Measurements from ENCODE around the gene SWAP70. TPM values are rescaled to one million over a fixed set of nuclear protein-coding genes. Genes with fewer than 3 reads are reported as not detected.

Gene SWAP70
- polyA plus RNA-seq, 2 donors, result 7.4 TPM

- peaks cover 0 to 4% of the 10 kb centered on the region in 2 donors for H3K36me3 ChIP-seq (ENCODE audit: control insufficient read depth in 2 of 2, insufficient read depth in 2 of 2, low read length in 1 of 2)
- no peaks in the 10 kb centered on the region for H3K27me3 ChIP-seq (ENCODE audit: control insufficient read depth in 1 of 2, insufficient read depth in 2 of 2, low read length in 2 of 2)
- H3K4me3 ChIP-seq (ENCODE audit: low read depth in 1 of 2, low read length in 2 of 2), result no peak overlapping the region
- 71 to 77% methylated on average over 3 of the region's 3 CpGs for WGBS, 2 donors
- peaks cover 3 to 6% of the 10 kb centered on the region in 2 donors for H3K4me1 ChIP-seq (ENCODE audit: control insufficient read depth in 2 of 2, insufficient read depth in 2 of 2, low read length in 1 of 2)
- H3K27ac ChIP-seq (ENCODE audit: low read depth in 2 of 2, low read length in 1 of 2), result no peak overlapping the region
- no peaks in the 10 kb centered on the region for H3K9me3 ChIP-seq (ENCODE audit: control insufficient read depth in 2 of 2, insufficient read depth in 1 of 2, low read depth in 1 of 2, low read length in 1 of 2)
Measured at GRCh38 chr11:9752091-9752490, 88.2 kb downstream of the SWAP70 start.

DNA sequence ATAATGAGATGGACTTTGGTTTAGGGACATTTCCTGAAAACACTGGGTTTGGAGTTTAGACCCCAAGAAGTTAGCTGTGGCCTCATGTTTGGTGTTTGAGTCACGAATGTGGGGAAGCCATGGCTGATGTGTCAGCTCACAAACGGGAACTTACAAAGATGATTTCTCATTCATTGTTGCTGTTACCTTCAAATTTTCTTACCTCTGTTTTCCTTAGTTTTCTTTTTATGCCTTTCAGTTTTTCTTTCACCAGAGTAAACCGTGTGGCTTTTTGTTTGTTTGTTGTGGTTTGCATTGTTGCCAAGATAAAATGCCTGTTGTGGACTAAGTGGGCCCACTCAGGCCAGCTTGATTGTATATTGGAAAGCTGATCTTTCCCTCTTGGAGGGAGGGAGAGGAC, 89.1 kb downstream of the SWAP70 start:
- Histone ChIP-seq H3K4me1 (ENCODE audit: control insufficient read depth in 2 of 2, insufficient read depth in 2 of 2, low read length in 1 of 2) (peaks cover 3 to 9% of the 10 kb centered on the region in 2 donors), H3K36me3 (ENCODE audit: control insufficient read depth in 2 of 2, insufficient read depth in 2 of 2, low read length in 1 of 2) (peaks cover 0 to 4% of the 10 kb centered on the region in 2 donors), H3K9me3 (ENCODE audit: control insufficient read depth in 2 of 2, insufficient read depth in 1 of 2, low read depth in 1 of 2, low read length in 1 of 2) (no peaks in the 10 kb centered on the region), H3K27me3 (ENCODE audit: control insufficient read depth in 1 of 2, insufficient read depth in 2 of 2, low read length in 2 of 2) (no peaks in the 10 kb centered on the region), H3K27ac (ENCODE audit: low read depth in 2 of 2, low read length in 1 of 2) (no peak overlapping the region), H3K4me3 (ENCODE audit: low read depth in 1 of 2, low read length in 2 of 2) (no peak overlapping the region)
- 46 to 67% methylated on average over 3 of the region's 3 CpGs for WGBS, 2 donors

DNA sequence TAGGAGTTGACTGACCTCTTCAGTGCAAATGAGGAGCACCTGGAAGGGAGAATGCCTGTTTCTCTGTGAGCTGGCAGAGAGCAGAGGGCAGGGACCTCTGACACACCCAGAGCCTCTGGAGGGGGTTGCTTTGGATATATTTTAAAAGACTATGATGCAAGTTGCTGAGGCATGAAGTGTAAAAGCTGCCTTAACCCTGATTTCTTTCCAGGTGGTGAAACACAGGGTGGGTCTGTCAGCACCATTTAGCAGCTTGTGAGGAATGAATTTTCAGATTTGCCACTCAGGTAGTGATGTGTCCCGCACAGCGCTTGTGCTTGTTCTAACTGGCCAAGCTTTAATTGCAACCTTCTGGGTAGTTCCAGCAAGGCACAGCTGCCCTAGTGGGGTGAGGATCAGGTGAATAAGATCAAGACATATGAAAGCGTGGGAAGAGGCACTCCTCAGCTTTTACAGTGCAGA, 90.2 kb downstream of the SWAP70 start:
- Histone ChIP-seq H3K27me3 (ENCODE audit: control insufficient read depth in 1 of 2, insufficient read depth in 2 of 2, low read length in 2 of 2) (no peaks in the 10 kb centered on the region), H3K36me3 (ENCODE audit: control insufficient read depth in 2 of 2, insufficient read depth in 2 of 2, low read length in 1 of 2) (peaks cover 0 to 4% of the 10 kb centered on the region in 2 donors), H3K9me3 (ENCODE audit: control insufficient read depth in 2 of 2, insufficient read depth in 1 of 2, low read depth in 1 of 2, low read length in 1 of 2) (no peaks in the 10 kb centered on the region), H3K27ac (ENCODE audit: low read depth in 2 of 2, low read length in 1 of 2) (peak overlapping the region; percentile 47 to 78), H3K4me3 (ENCODE audit: low read depth in 1 of 2, low read length in 2 of 2) (no peak overlapping the region), H3K4me1 (ENCODE audit: control insufficient read depth in 2 of 2, insufficient read depth in 2 of 2, low read length in 1 of 2) (peaks cover 0 to 13% of the 10 kb centered on the region in 2 donors)
- 56 to 64% methylated on average over 3 of the region's 3 CpGs for WGBS, 2 donors

DNA sequence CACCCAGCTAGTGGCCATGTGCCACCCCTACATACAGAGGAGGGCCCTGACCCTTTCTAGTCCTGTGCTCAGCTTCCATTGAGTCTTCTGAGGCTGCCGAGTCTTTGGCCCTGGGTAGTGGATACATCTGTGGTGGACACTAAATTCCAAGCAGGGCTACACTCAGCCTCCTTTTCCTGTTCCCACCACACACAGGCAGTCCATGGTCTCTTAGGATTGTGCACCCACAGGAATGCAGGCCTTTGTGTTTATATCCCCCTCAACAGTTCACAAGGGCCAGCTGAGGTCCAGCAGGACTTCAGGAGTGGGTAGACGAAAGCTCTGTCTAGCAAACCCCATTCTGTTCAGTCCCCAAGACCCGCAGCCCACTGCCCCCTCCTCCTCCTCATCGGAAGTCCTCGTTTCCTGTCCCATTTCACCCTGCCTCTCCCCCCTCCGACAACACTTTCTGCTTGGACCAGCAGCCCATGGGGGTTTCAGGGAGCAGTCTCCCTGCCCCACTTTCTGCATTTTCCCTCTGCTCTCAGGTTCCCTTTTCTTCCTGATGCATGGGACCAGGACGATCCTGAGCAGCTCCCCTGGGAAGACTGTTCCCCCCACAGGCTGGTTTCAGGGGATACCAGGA, 91.8 kb downstream of the SWAP70 start:
- peak overlapping the region in 1 of 2 donors; percentile 75 for H3K27ac ChIP-seq (ENCODE audit: low read depth in 2 of 2, low read length in 1 of 2)
- H3K4me1 ChIP-seq (ENCODE audit: control insufficient read depth in 2 of 2, insufficient read depth in 2 of 2, low read length in 1 of 2), result peaks cover 3 to 21% of the 10 kb centered on the region in 2 donors
- no peaks in the 10 kb centered on the region for H3K9me3 ChIP-seq (ENCODE audit: control insufficient read depth in 2 of 2, insufficient read depth in 1 of 2, low read depth in 1 of 2, low read length in 1 of 2)
- H3K27me3 ChIP-seq (ENCODE audit: control insufficient read depth in 1 of 2, insufficient read depth in 2 of 2, low read length in 2 of 2), result no peaks in the 10 kb centered on the region
- H3K36me3 ChIP-seq (ENCODE audit: control insufficient read depth in 2 of 2, insufficient read depth in 2 of 2, low read length in 1 of 2), result peaks cover 0 to 4% of the 10 kb centered on the region in 2 donors
- H3K4me3 ChIP-seq (ENCODE audit: low read depth in 1 of 2, low read length in 2 of 2), result no peak overlapping the region
- WGBS, 2 donors, result 52 to 53% methylated on average over 7 of the region's 7 CpGs

DNA sequence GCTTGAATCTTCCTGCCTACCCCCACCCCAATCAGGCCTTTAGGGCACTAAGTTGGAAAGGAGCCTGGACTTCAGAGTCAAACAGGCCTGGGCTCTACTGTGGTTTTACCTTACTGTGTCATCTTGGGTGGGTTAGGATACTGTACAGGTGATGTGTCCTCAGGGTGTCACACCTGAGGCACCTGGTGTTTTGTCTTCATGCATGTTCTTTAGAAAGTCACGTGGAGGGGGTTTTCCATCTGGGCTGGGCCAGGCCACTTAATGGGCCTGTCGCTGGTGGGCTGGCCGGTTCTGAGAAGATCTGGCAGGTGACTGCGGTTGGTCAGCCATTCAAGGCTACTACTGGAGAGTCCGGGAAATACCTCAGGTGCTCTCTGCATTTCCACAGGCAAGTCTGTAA, 92.6 kb downstream of the SWAP70 start:
- H3K27me3 ChIP-seq (ENCODE audit: control insufficient read depth in 1 of 2, insufficient read depth in 2 of 2, low read length in 2 of 2), result no peaks in the 10 kb centered on the region
- H3K9me3 ChIP-seq (ENCODE audit: control insufficient read depth in 2 of 2, insufficient read depth in 1 of 2, low read depth in 1 of 2, low read length in 1 of 2), result no peaks in the 10 kb centered on the region
- H3K4me3 ChIP-seq (ENCODE audit: low read depth in 1 of 2, low read length in 2 of 2), result no peak overlapping the region
- peaks cover 0 to 4% of the 10 kb centered on the region in 2 donors for H3K36me3 ChIP-seq (ENCODE audit: control insufficient read depth in 2 of 2, insufficient read depth in 2 of 2, low read length in 1 of 2)
- H3K4me1 ChIP-seq (ENCODE audit: control insufficient read depth in 2 of 2, insufficient read depth in 2 of 2, low read length in 1 of 2), result peaks cover 3 to 21% of the 10 kb centered on the region in 2 donors
- 51 to 76% methylated on average over 5 of the region's 5 CpGs for WGBS, 2 donors
- H3K27ac ChIP-seq (ENCODE audit: low read depth in 2 of 2, low read length in 1 of 2), result peak overlapping the region in 1 of 2 donors; percentile 75

- Histone ChIP-seq H3K9me3 (ENCODE audit: control insufficient read depth in 2 of 2, insufficient read depth in 1 of 2, low read depth in 1 of 2, low read length in 1 of 2) (no peaks in the 10 kb centered on the region), H3K4me3 (ENCODE audit: low read depth in 1 of 2, low read length in 2 of 2) (no peak overlapping the region), H3K27me3 (ENCODE audit: control insufficient read depth in 1 of 2, insufficient read depth in 2 of 2, low read length in 2 of 2) (no peaks in the 10 kb centered on the region), H3K4me1 (ENCODE audit: control insufficient read depth in 2 of 2, insufficient read depth in 2 of 2, low read length in 1 of 2) (peaks cover 3 to 21% of the 10 kb centered on the region in 2 donors), H3K36me3 (ENCODE audit: control insufficient read depth in 2 of 2, insufficient read depth in 2 of 2, low read length in 1 of 2) (peaks cover 0 to 4% of the 10 kb centered on the region in 2 donors), H3K27ac (ENCODE audit: low read depth in 2 of 2, low read length in 1 of 2) (peak overlapping the region in 1 of 2 donors; percentile 75)
- WGBS, 2 donors, result 93 to 97% methylated on average over 6 of the region's 6 CpGs
Measured at GRCh38 chr11:9756878-9757277, 93.0 kb downstream of the SWAP70 start.

GRCh38 chr11:9757809-9758636, 94.1 kb downstream of the SWAP70 start:
- Histone ChIP-seq H3K27ac (ENCODE audit: low read depth in 2 of 2, low read length in 1 of 2) (peak overlapping the region; percentile 86 to 97), H3K4me3 (ENCODE audit: low read depth in 1 of 2, low read length in 2 of 2) (peak overlapping the region; percentile 72 to 80), H3K27me3 (ENCODE audit: control insufficient read depth in 1 of 2, insufficient read depth in 2 of 2, low read length in 2 of 2) (no peaks in the 10 kb centered on the region), H3K4me1 (ENCODE audit: control insufficient read depth in 2 of 2, insufficient read depth in 2 of 2, low read length in 1 of 2) (peaks cover 5 to 26% of the 10 kb centered on the region in 2 donors), H3K36me3 (ENCODE audit: control insufficient read depth in 2 of 2, insufficient read depth in 2 of 2, low read length in 1 of 2) (no peaks in the 10 kb centered on the region), H3K9me3 (ENCODE audit: control insufficient read depth in 2 of 2, insufficient read depth in 1 of 2, low read depth in 1 of 2, low read length in 1 of 2) (no peaks in the 10 kb centered on the region)
- 3 to 4% methylated on average over 61 to 64 of the region's 64 CpGs for WGBS, 2 donors

DNA sequence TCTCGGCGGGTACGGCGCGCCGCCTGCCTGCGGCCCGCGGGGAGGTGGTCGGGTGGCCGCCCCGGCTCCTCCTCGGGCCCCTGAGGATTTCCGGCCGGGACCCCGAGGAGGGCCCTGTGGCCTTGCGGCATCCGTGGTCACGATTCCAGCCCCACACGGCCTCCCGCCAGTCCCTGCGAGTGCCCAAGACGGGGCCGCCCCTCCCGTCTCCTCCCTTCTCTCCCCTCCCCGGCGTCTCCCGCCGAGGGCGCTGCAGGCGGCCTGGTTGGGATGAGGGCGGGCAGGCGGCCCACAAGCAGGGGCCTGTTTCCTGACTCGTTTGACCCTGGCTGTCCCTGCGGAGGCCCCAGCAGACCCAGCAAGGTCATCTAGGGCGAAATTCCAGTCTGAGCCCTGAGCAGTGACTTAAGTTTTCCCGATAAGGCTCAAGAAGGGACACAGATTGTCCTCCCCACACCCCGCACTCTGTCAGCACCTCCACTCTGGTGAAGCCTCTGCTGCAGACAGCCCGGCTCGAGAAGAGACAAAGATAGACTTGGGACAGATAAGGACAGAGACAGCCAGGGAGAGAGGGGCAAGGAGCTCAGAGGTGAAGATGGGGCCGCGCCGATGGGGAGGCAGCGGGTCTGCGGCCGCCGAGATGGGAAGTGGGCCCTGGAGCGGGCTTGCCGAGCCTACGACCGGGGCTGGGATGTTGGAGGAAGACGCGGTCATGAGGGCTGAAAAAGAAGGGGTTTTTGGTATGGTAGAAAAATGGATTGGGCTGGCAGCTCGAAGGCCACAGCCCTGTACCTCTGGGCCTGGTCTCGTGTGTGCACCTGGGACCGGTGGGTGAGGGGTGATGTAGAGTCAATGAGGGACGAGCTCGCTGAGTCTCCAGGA, 95.0 kb downstream of the SWAP70 start:
- no peaks in the 10 kb centered on the region for H3K9me3 ChIP-seq (ENCODE audit: control insufficient read depth in 2 of 2, insufficient read depth in 1 of 2, low read depth in 1 of 2, low read length in 1 of 2)
- peak overlapping the region; percentile 86 to 97 for H3K27ac ChIP-seq (ENCODE audit: low read depth in 2 of 2, low read length in 1 of 2)
- no peaks in the 10 kb centered on the region for H3K36me3 ChIP-seq (ENCODE audit: control insufficient read depth in 2 of 2, insufficient read depth in 2 of 2, low read length in 1 of 2)
- peaks cover 5 to 26% of the 10 kb centered on the region in 2 donors for H3K4me1 ChIP-seq (ENCODE audit: control insufficient read depth in 2 of 2, insufficient read depth in 2 of 2, low read length in 1 of 2)
- 10 to 16% methylated on average over 53 to 58 of the region's 58 CpGs for WGBS, 2 donors
- no peaks in the 10 kb centered on the region for H3K27me3 ChIP-seq (ENCODE audit: control insufficient read depth in 1 of 2, insufficient read depth in 2 of 2, low read length in 2 of 2)
- peak overlapping the region; percentile 72 to 80 for H3K4me3 ChIP-seq (ENCODE audit: low read depth in 1 of 2, low read length in 2 of 2)

All from esophagus (tissue), 2 donors.